ENCODE data around the gene CDC123. TPM values are rescaled to one million over a fixed set of nuclear protein-coding genes. Genes with fewer than 3 reads are reported as not detected.

The CDC123 gene
- total and polyA plus RNA-seq, 2 donors: 57.8 to 83.7 TPM

DNA sequence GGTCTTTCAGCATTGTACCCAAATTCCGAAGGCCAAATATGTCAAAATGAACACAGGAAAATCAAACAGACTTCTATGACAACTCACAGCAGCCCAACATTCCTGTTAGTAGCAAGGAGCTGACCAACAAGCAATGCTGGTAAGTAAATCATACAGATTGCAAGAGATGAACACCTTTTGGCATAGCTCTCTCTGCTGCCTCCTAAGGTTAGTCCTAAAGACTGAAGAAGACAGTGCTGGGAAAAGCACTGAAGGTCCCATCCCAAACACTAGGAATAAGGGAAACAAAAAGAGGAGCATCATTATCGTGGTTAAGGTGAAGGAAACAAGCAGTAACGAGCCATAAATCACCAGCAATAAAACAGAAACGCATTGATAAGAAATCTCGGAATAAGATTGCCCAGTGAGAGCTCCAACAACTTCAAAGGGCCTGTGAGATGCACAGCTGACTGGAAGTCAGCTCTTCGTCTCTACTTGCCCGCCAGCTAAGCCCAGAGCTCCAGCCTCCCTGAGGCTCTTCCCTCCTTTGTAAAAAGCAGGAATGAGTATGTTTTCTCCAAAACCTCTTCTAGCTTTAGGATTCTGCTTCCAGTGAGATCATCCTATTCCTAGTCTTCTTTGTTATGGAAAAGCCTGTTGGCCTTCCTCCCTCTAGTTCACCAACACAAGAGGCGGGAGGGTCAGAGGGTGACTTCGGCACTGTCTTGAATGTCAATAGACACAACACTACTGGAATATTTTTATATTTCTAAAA, 15.6 kb upstream of the CDC123 start:
- DNase-seq (ENCODE audit: extremely low spot score): no peak
- Histone ChIP-seq H3K27ac (ENCODE audit: low read depth) (no peak overlapping the region), H3K4me3 (ENCODE audit: low read depth, low read length) (no peak overlapping the region), H3K36me3 (ENCODE audit: insufficient read depth) (peaks cover 5% of the 10 kb centered on the region), H3K4me1 (ENCODE audit: insufficient read depth) (no peaks in the 10 kb centered on the region)
- WGBS: 65% methylated on average over 9 of the region's 9 CpGs

DNA sequence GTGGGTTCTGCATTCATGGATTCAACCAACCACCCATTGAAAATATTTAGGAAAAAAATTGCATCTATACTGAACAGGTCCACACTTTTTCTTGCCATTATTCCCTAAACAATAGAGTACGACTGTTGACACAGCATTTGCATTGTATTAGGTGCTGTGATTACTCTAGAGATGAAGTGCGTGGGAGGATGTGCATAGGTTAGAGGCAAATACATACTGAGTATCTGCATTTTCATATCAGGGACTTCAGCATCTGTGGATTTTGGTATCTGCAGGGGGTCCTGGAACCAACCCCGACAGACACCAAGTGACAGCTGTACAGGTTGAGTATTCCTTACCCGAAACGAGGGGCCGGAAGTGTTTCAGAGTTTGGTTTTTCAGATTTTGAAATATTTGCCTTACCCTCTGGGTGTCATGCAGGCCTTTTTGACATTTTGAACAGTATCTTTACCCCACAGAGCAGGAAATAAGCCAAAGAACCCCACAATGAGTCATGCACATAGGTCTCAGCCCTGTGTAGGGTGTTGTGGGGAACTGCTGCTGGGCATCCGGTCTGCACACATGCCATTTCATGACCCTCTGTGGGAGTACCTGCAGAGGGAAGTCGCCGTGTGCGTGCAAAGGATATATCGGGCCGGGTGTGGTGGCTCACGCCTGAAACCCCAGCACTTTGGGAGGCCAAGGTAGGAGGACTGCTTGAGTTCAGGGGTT, 14.8 kb upstream of the CDC123 start:
- Histone ChIP-seq H3K36me3 (ENCODE audit: insufficient read depth) (peaks cover 5% of the 10 kb centered on the region), H3K4me3 (ENCODE audit: low read depth, low read length) (no peak overlapping the region), H3K4me1 (ENCODE audit: insufficient read depth) (no peaks in the 10 kb centered on the region), H3K27ac (ENCODE audit: low read depth) (no peak overlapping the region)
- DNase-seq (ENCODE audit: extremely low spot score): no peak
- WGBS: 90% methylated on average over 13 of the region's 13 CpGs

DNA sequence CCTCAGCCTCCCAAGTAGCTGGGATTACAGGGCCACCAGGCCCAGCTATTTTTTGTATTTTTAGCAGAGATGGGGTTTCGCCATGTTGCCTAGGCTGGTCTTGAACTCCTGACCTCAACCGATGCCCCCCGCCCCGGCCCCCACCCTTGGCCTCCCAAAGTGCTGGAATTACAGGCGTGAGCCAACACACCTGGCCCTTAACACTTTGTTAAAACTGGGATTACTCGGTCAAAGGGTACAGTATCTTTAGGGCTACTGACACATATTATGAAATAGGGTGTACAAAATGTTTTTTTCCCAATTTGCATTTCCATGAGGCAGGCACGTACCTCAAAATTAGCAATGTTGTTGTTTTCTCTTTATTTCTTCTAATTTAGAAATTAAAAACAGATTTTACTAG, 11.8 kb upstream of the CDC123 start:
- DNase-seq (ENCODE audit: extremely low spot score): no peak
- 96% methylated on average over 7 of the region's 7 CpGs for WGBS
- Histone ChIP-seq H3K27ac (ENCODE audit: low read depth) (no peak overlapping the region), H3K4me3 (ENCODE audit: low read depth, low read length) (no peak overlapping the region), H3K36me3 (ENCODE audit: insufficient read depth) (peaks cover 3% of the 10 kb centered on the region), H3K4me1 (ENCODE audit: insufficient read depth) (no peaks in the 10 kb centered on the region)

DNA sequence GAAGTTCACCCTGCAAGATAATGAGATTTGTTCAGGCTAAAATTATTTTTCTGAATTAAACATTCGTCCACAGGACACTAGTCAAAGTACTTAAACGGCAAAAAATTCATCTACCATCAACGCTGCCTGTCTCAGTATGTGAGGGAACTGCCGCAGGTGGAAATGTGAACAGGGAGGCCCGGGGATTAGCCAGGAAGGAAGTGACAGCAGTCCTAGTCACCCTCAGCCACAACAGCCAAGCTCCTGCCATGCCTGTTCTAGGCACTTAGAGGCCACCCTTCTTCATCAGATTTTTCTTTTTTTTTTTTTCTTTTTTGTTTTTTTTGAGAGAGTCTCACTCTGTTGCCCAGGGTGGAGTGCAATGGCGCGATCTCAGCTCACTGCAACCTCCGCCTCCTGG, 9.7 kb upstream of the CDC123 start:
- DNase-seq (ENCODE audit: extremely low spot score): no peak
- 90% methylated on average over 8 of the region's 8 CpGs for WGBS
- Histone ChIP-seq H3K4me1 (ENCODE audit: insufficient read depth) (no peaks in the 10 kb centered on the region), H3K36me3 (ENCODE audit: insufficient read depth) (peaks cover 3% of the 10 kb centered on the region), H3K4me3 (ENCODE audit: low read depth, low read length) (no peak overlapping the region), H3K27ac (ENCODE audit: low read depth) (no peak overlapping the region)

DNA sequence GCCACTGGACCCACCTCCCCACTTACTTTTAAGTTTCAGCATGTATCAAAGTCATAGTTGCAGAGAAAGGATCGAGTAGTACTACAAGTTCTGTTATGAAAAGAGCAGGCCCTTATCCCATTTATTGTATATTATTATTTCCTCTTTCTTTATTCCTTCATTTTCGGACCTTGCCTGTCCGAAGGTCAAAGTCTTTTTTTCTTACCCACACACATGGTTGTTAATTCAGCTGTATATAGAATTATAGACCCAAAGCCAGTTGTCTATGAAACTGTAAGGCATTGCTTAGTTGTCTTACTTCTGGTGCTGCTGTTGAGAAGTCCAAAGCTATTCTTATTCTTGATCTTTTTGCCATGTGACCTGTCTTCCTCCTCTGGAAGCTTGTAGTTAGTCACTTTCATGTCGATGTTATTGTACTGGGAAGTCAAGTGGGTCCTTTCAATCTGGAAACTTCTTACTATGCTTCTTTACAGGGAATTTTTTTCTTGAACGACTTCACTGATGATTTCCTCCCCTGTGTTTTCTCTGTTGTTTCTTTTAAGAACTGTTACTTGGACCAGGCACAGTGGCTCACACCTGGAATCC, 8.6 kb upstream of the CDC123 start:
- no peak for DNase-seq (ENCODE audit: extremely low spot score)
- Histone ChIP-seq H3K4me1 (ENCODE audit: insufficient read depth) (no peaks in the 10 kb centered on the region), H3K4me3 (ENCODE audit: low read depth, low read length) (no peak overlapping the region), H3K27ac (ENCODE audit: low read depth) (no peak overlapping the region), H3K36me3 (ENCODE audit: insufficient read depth) (peaks cover 3% of the 10 kb centered on the region)
- 92% methylated on average over 5 of the region's 5 CpGs for WGBS

DNA sequence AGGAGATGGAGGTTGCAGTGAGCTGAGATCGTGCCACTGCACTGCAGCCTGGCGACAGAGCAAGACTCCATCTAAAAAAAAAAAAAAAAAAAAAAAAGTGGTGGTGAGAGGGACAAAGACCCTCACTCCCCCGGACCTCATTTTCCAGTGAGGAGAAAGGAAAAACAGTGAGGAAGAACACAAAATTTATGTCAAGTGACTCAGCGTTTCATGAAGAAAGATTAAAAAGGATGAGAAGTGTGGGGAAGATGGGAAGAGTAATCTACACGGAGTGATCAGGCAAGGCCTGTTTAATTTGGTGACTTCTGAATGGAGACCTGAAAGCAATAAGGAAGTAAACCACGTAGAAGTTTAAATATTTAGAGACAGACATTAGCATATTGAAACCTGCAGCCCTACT, 7.3 kb upstream of the CDC123 start:
- H3K4me1 ChIP-seq (ENCODE audit: insufficient read depth): no peaks in the 10 kb centered on the region
- no peak overlapping the region for H3K27ac ChIP-seq (ENCODE audit: low read depth)
- H3K4me3 ChIP-seq (ENCODE audit: low read depth, low read length): no peak overlapping the region
- no peak for DNase-seq (ENCODE audit: extremely low spot score)
- peaks cover 3% of the 10 kb centered on the region for H3K36me3 ChIP-seq (ENCODE audit: insufficient read depth)
- 83% methylated on average over 6 of the region's 6 CpGs for WGBS

DNA sequence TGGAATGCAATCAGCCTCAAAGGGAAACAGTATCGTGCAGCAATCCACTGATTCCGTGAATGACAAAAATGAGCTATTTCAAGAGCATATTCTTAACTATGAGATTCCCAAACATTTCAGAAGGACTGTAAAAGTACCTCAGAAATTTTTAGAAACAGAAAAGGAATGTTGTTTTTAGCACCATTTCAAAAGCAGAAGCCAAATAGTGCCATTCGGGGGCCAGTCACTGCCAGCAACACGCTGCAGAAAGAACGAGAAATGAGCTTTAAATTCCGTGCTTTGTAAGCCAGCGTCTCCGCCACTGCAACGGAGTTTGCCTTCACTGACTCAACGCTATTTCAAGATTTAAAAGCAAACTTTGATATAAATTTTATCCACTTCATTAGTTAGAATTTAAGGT, 6.6 kb upstream of the CDC123 start:
- Histone ChIP-seq H3K27ac (ENCODE audit: low read depth) (no peak overlapping the region), H3K4me3 (ENCODE audit: low read depth, low read length) (no peak overlapping the region), H3K36me3 (ENCODE audit: insufficient read depth) (peaks cover 3% of the 10 kb centered on the region), H3K4me1 (ENCODE audit: insufficient read depth) (no peaks in the 10 kb centered on the region)
- DNase-seq (ENCODE audit: extremely low spot score): no peak
- 97% methylated on average over 10 of the region's 10 CpGs for WGBS

DNA sequence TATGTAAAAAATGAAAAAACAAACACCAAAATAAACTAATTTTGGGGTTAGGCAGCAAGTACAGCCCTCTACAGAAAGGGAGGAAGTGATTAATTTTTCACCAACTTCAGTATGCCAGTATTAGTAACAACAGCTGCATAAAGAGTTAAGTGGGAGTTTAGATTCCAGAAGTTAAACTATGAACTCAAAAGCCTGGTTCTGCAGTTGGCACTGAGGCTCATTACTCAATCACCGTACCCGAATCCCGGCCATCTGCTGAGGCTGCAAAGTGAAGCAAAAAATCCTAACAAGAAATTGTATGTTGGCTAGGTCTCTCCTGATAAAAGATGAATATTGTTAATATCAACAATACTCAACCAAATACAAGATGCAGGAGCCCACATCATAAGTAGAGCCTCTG, 4.3 kb upstream of the CDC123 start:
- 70% methylated on average over 3 of the region's 3 CpGs for WGBS

DNA sequence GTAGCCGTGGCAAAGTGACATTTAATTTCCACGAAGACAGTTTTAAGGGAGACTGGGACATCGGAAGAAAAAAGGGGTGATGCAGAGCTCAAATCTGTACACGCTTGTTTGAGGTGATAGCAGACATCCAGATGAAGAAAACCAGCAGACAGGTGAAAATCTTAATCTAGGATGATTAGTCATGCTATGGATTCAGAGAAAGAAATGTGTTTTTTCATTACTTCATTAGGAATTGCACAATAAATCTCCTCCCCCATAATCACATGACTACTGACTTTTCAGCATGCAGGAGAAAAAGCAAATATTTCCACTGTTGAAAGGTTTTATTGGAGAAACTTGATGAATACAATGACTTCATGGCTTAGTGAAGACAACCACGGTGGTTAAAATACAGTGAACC, 2.8 kb upstream of the CDC123 start:
- no peak for DNase-seq (ENCODE audit: extremely low spot score)
- Histone ChIP-seq H3K4me1 (ENCODE audit: insufficient read depth) (no peaks in the 10 kb centered on the region), H3K4me3 (ENCODE audit: low read depth, low read length) (no peak overlapping the region), H3K36me3 (ENCODE audit: insufficient read depth) (no peaks in the 10 kb centered on the region), H3K27ac (ENCODE audit: low read depth) (no peak overlapping the region)
- 79% methylated on average over 5 of the region's 5 CpGs for WGBS

More for the DNA sequence above, 4.3 kb upstream of the CDC123 start:
- Histone ChIP-seq H3K27ac (ENCODE audit: low read depth) (no peak overlapping the region), H3K4me3 (ENCODE audit: low read depth, low read length) (no peak overlapping the region), H3K36me3 (ENCODE audit: insufficient read depth) (peaks cover 1% of the 10 kb centered on the region), H3K4me1 (ENCODE audit: insufficient read depth) (no peaks in the 10 kb centered on the region)
- no peak for DNase-seq (ENCODE audit: extremely low spot score)

DNA sequence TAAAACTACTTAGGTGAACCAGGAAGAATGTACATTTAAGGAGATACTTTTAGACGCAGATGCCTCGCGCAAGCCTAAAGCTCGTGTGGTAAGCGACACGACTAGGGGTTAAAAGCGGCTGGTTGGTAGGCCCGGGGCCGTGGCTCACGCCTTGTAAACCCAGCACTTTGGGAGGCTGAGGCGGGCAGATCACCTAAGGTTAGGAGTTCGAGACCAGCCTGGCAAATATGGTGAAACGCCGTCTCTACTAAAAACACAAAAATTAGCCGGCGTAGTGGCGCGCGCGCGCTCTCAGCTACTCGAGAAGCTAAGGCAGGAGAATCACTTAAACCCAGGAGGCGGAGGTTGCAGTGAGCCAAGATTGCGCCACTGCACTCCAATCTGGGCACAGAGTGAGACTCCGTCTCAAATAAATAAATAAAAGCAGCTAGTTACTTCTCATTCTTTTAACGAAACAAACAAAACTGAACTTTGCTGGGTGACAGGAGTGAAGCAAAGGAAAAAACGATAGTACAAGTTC, 1.2 kb upstream of the CDC123 start:
- H3K27ac ChIP-seq (ENCODE audit: low read depth): no peak overlapping the region
- H3K4me1 ChIP-seq (ENCODE audit: insufficient read depth): no peaks in the 10 kb centered on the region
- no peaks in the 10 kb centered on the region for H3K36me3 ChIP-seq (ENCODE audit: insufficient read depth)
- WGBS: 3% methylated on average over 27 of the region's 27 CpGs
- peak overlapping the region; percentile 86 for H3K4me3 ChIP-seq (ENCODE audit: low read depth, low read length)
- DNase-seq (ENCODE audit: extremely low spot score): no peak

DNA sequence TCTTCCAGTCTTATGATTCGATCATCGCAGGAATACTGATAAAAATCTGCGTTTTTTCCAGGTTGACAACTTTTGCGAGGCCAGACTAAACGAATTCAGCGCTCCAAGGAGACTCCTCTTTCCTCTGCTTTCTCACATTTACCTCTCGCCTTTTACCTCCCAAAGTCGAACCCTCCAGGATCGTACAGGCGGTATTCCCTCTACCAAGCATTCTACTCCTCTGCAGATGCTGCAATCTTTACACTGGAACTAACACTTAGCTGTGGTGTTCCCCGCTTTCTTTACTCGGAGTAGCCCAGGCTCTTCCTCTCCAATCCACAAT, 746 bp upstream of the CDC123 start:
- 0% methylated on average over 12 of the region's 12 CpGs for WGBS
- DNase-seq (ENCODE audit: extremely low spot score): no peak
- Histone ChIP-seq H3K27ac (ENCODE audit: low read depth) (no peak overlapping the region), H3K4me3 (ENCODE audit: low read depth, low read length) (peak overlapping the region; percentile 86), H3K4me1 (ENCODE audit: insufficient read depth) (no peaks in the 10 kb centered on the region), H3K36me3 (ENCODE audit: insufficient read depth) (no peaks in the 10 kb centered on the region)

DNA sequence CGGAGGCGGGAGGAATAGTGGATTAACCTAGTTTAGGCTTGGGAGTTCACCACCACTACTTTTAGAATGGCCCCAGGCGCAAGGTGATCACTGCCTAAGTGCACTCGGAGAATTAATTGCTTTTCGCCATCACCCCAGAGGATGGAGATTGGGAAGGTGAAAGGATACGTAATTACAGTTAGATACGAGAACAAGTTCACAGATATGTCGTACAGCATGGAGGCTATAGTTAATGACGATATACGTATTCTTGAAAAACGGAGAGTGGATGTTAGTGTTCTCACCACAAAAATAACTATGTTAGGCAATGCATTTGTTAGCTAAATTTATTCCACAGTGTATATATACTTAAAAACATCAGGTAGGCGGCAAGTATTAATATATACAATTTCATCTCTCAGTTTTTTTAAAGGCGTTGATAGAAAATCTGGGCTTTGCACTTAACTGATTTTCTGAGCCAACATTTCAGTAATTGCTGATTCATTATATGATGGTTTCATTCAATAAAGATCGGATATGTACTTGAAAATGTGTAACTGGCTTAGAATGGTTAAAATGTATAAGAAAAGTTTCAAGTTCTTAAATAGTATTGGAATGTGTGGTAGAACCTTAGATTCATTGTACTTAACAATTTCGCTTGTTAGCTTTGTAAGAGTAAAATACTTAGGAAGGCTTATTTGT, 683 bp downstream of the CDC123 start:
- Histone ChIP-seq H3K4me3 (ENCODE audit: low read depth, low read length) (peak overlapping the region; percentile 86), H3K27ac (ENCODE audit: low read depth) (peak overlapping the region; percentile 11), H3K4me1 (ENCODE audit: insufficient read depth) (no peaks in the 10 kb centered on the region), H3K36me3 (ENCODE audit: insufficient read depth) (no peaks in the 10 kb centered on the region)
- DNase-seq (ENCODE audit: extremely low spot score): no peak
- WGBS: 9% methylated on average over 15 of the region's 15 CpGs

DNA sequence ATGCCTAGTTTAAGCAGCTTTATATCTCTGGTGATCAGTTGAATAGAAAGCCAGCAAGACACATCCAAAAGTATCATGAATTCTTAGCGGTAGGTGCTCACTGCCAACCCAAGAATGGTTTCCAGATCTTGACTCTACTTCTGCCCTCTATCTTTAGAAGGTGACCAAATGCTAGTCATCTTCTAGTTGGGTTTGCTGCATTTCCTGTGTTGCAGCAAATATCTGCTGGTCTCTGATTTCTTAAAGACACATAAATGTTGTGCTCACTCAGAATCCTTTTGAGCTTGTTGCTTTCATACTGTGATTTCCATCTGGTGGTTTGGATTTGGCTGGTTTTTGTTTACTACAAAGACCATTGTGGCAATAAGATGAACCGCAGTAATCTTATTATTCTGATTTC, 2.2 kb downstream of the CDC123 start:
- no peak overlapping the region for H3K27ac ChIP-seq (ENCODE audit: low read depth)
- H3K4me3 ChIP-seq (ENCODE audit: low read depth, low read length): no peak overlapping the region
- no peaks in the 10 kb centered on the region for H3K36me3 ChIP-seq (ENCODE audit: insufficient read depth)
- WGBS: 92% methylated on average over 2 of the region's 2 CpGs
- no peaks in the 10 kb centered on the region for H3K4me1 ChIP-seq (ENCODE audit: insufficient read depth)
- no peak for DNase-seq (ENCODE audit: extremely low spot score)
